GM21526 (cell line): Measurements from ENCODE around the gene HOXB1.

Source experiments
- ATAC-seq: cut with Tn5 transposase; IDR thresholded peaks from one replicate; pipeline ENCODE4 v1.9.1; 2021; ENCODE audit warnings: moderate library complexity; ENCODE audit not compliant: unreplicated experiment, low FRiP score

Gene HOXB1

DNA sequence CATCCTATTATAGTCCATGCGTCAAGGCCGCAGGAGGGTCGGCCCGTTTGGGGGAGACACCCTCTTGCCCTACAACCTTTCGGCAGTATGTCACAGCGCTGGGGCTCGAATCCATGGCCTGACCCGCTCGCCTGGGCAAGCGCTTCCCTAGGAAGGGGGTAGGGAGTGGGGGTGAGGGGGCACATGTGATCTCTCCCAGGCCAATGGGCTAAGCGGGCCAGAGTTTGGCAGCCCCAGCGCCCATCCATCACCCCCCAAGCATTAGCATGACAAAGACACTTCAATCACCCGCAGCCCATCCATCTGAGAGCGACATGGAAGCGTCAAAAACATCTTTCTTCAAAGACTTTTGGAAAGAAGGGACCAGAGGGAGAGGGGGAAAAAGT lies at the start of gene HOXB1:
HOXB1 (minus strand) TSS at position 125 of the 386 bp plus-strand sequence; CDS start at position 18, 107 bp downstream.
- no peak for ATAC-seq

- no peak for ATAC-seq
Observed at GRCh38 chr17:48579760-48580554, 49.1 kb upstream of the HOXB1 start.

DNA sequence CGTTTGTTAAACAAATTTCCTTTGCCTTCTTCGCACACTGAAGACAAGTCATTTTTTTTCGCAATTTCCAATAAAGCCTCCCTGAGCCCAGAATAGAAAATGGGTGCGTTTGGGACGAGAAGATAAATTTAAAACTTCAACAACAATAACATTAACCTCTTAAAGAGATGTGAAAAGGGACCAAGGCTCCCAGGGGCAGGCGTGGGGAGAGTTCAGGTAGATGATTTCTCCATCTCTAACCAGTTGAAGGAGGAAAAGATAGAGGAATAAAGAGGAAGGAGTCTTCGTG lies 48.6 kb upstream of the HOXB1 start:
- no peak for ATAC-seq

DNA sequence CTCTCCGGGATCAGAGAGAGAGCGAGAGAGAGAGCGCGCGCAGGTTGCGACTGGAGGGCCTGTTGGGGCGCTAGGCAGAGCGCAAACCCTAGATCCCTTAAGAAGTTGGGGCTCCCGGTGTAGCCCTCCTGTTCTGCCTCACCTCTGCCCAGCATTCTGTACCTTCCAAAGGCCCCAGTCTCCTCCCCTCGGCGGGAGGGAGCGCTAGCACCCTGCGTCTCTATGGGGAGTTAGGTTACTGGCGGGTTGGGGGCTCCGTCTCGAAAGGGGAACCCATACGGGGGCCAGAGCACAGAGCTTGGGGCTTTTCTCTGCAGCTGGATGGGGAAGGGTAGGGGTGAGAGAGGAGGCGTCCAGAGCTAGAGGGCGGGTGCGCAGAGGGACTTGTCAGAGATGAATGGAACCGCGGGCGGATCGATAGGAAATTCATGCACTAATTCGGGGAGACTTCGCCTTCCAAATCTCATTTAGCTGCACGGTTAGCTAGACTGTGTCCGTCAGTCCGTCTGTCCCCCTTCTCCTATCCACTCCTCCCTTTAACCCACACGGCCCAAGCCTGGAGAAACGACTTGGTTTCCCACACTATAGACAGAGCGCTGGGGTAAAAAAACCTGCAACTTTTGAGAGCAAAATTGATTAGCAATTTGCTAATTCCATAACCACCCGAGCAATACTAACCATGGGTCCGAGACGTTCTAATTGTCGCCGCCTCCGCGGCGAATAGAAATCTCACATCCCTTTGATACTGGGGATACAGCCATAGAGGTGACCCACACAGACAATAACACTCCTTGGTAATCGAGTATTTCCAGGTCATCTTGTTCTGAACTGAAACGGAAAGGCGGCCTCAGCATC lies 48.0 kb upstream of the HOXB1 start:
- no peak for ATAC-seq

DNA sequence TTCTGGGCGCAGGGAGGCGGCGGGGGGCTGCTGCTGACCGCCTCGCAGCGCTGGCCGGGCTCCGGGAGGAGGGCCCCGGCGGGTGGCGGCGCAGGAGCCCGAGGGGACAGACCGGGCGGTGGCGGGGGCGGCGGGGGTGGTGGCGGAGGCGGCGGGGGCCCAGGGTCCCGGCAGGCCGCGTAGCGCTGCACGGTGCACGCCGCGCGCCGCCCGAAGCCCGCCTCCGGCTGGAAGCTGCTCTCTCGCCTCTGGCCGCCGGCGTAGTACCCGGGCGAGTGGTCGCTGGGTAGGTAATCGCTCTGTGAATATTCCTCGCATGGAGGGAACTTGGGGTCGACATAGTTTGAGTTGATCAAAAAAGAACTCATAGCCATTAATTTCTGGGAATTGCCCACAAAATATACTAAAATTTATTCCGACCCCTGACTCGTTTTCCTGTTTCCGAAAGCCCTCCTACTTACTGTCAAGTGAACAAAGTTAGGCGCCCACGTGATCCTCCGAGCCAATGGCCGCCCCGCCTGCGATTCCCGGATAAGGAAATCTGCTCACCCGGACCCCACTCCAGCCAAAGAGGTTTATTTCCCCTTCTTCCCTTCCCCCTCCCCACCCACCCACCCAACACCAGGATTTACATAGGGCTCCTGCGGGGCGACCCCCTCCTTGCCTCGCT lies 47.3 kb upstream of the HOXB1 start, which contains the start of gene HOXB4:
HOXB4 (minus strand) TSS at position 405 of the 670 bp plus-strand sequence; CDS start at position 374, 31 bp downstream.
- ATAC-seq: no peak

DNA sequence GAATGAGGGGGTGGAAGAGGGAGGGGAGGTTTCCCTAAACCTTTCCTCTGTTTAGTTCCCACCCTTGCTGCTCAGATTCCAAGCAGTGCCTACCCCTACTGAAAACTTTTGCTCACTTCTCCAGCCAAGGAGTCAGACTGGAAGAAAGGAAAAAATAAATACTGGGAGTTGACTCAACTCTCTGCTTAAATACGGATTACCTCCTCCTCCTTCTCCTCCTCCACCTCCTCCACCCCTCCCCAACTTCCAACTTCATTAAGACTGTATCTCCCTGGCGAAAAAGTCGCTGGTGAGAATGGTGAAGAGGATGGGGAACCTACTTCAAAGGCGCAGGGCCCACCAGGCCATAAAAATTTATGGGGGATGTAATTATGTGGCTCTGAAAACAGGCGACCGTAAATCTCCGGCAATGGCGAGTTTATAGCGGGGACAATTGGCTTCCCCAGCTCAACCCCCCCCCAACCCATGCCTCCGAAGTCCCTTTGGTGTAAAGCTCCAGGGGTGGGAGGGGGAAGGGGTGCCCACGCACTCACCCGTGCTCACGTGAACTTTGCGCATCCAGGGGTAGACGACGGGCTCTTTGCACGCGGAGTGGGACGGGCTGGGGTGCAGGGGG lies 46.6 kb upstream of the HOXB1 start:
- no peak for ATAC-seq

DNA sequence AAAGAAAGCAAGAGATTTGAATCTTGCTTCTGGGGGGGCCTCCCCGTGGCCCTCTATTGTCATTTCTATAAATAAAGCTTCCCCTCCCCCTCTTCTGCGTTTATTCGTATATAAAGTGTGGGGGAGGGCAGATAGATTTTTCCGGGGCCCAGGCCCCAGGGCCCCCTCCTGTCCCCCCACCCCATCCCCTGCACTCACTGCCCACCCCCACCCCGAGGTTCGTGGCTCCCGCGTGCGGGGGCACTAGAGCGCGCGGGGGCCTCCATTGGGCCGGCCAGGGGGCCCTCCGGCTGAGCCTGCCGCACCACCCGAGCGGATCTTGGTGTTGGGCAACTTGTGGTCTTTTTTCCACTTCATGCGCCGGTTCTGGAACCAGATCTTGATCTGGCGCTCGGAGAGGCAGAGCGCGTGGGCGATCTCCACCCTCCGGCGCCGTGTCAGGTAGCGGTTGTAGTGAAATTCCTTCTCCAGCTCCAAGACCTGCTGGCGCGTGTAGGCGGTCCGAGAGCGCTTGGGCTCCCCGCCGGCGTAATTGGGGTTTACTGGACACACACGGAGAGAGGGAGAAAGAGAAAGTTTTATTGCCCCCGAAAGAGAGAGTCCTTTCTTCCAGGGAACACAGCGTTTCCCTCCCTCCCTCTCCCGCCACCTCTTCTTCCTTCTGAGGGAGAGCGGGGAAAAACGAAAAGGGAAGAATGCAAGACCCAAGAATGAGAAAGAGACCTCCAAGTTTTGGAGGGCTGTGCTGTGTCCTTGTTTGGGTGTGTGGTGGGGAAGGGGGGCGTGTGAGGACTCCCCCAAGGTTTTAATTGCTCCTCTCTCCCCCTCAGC lies 45.9 kb upstream of the HOXB1 start:
- no peak for ATAC-seq

DNA sequence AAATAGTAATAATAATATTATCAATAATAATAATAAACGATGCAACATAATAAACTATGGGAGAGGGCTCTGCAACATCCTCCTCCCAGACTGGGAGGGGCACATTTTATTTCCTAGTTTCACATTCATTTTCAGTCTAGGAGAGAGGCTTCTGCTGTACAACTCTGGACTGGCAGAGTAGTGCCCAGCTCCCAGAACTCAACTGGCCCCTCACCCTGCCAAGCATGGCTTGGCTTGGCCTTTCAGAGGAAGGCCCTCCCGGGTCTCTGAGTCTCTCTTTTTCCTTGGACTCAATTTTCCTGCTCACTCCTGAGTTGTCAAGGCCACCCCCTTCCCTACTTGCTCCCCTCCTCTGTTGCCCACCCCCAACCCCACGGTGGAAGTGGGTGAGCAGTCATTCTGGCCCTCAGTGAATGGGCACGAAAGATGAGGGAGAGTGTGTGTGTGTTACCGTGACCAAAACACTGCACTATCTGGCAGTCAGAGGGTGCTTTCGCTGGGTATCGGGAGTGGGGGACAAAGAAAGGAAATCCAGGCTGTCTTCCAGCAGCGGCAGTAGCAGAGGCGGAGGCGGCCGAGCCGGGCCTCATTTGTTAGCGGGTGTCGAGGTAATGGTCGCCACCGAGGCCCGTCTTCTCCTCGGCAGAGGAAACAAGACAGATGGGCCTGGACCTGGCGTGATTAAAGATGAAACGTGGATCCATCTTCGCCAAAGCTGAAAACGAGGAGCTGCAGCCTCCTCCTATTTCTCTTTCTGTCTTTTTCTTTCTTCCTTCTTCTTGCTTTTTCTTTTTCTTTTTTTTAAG lies 45.1 kb upstream of the HOXB1 start:
- ATAC-seq: no peak

DNA sequence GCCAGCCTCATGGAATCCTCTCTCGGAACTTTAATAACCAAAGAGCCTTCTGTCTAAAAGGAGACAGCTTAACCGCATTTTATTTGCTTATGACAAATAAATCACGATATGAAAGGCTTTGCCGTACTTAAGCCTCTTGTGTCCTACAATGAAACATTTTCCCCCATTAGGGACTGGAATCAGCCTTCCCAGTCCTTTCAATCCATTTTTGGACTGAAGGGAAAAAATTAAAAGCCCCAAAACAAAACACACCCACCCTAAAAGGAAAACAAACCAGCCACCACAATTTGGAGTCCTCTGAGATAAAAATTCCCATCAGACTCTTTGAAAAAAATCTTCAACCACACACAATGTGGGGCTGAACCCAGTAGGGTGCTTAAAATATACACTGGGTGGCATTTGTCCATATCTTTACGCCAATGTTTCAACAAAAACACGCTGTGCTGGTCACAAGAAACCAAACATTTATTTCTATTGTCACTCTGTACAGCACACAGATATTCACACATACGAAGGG lies 44.3 kb upstream of the HOXB1 start:
- ATAC-seq: no peak

GRCh38 chr17:48574505-48575065 lies 43.8 kb upstream of the HOXB1 start:
- no peak for ATAC-seq

DNA sequence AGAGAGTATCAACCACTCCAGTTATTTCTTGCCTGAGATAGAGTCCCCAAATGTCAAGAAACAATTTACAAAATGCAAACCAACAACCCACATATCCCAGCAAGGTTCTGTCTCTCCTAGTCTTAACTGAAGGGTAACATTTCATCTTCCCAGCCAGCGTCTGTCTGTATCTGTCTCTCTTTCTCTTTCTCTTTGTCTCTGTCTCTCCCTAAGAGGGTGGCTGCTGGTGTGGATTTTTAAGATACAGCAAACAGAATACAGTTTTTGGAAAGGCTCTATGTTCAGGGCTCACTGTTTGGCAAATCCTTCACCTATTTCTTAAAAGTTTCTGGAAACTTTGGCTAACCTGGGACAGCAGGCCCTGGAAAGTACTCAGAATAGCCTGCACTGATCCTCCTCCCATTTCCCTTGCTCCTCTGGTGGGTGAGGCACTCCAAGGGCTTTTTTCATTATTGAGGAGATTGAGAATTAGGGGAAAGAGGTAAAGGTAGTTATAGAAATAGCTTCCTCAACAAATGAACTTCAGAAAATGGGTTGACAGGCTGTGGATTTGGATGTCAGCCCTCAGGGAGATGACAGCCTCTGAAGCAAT lies 41.1 kb upstream of the HOXB1 start:
- no peak for ATAC-seq

- no peak for ATAC-seq
Observed at GRCh38 chr17:48571024-48571818, 40.4 kb upstream of the HOXB1 start.

- no peak for ATAC-seq
Observed at GRCh38 chr17:48570325-48571023, 39.7 kb upstream of the HOXB1 start.

GRCh38 chr17:48569674-48570324 lies 39.0 kb upstream of the HOXB1 start:
- ATAC-seq: no peak

DNA sequence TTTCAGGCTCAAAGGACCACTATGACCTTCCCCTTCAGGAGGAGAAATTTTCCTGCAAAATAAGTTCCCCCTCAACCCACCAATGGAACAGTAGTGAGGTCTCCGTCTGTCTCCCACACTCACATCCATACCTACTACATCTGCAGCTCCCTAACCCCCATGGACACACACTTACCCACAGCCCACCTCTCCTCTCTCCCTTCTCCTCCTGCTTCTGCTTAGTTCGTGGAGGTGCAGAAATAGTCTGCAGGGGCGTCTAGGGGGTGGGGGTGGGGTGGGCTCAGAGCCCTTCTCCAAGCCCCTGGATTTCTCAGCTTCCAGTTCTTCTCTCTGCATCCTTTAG lies 38.4 kb upstream of the HOXB1 start:
- no peak for ATAC-seq

DNA sequence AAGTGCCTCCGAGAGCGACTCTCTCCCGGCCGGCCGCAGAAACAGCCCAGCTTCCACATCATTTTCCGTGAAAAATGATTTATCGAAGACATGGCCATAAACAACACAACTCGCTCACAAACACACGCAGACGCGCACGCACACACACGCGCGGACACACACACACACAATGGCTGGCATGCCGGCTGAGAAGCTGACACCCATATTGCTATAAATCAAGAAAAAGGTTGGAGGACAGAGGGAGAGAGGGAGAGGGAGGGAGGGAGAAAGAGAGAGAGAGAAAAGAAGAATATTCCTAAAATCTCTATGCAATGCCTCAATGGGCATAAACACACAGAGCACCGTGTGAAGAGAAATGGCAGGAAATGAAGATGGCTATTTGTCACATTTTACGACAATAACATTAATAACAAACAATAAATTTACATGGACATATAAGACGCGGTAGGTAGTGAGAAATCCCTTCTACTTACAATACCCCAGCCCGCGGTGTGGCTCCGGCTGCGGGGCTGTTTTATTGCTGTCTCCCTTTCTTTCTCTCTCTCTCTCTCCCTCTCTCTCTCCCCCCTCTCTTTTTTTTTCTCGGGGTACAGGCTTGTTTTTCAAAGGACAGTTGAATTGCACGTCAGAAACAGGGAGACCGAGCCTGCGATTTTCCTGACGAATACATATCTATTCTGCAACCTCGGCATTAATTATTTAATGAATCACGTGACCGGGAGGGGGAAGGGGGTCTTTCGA lies 37.9 kb upstream of the HOXB1 start:
- ATAC-seq: no peak
